AG04450 (cell line): ENCODE data around the gene ANKS6. TPM values are rescaled to one million over a fixed set of nuclear protein-coding genes. Genes with fewer than 3 reads are reported as not detected.

Source experiments
- CTCF ChIA-PET: fragments of 300-600, 350-600 bp; formaldehyde crosslinking; extraction: SDS; loops from one replicate; lab custom pipeline; 2022; ENCODE audit warnings: antibody characterized with exemption, inconsistent platforms; lab: Charles Lee
- POLR2A ChIA-PET: fragments of 350-600 bp; formaldehyde crosslinking; extraction: SDS; loops from one replicate; lab custom pipeline; 2021; ENCODE audit warnings: antibody characterized with exemption, inconsistent platforms; lab: Yijun Ruan, JAX
- DNase-seq: peaks from one replicate; pipeline ENCODE4 v3.0.0-alpha.2; 2011; ENCODE audit warnings: low read depth, low spot score
- H3K27ac ChIP-seq: one replicate; pipeline ENCODE4 v1.5.1; 2012; ENCODE audit warnings: low read depth, low read length, control low read depth
- H3K27me3 ChIP-seq: one replicate; pipeline ENCODE4 v1.6.0; 2012; ENCODE audit warnings: low read length; ENCODE audit not compliant: control insufficient read depth, insufficient read depth
- H3K4me3 ChIP-seq: 2 replicates; pipeline ENCODE4 v1.5.1; 2011; ENCODE audit warnings: mild to moderate bottlenecking, low read depth, low read length, control low read depth
- H3K9me3 ChIP-seq: 2 replicates; pipeline ENCODE4 v1.5.1; 2012; ENCODE audit warnings: low read length; ENCODE audit not compliant: control insufficient read depth, insufficient read depth
- CTCF ChIP-seq: IDR thresholded peaks from 2 replicates; pipeline ENCODE4 v1.5.1; 2011; ENCODE audit warnings: low read depth, low read length, control low read depth, inconsistent platforms
- polyA plus RNA-seq: library from polyadenylated mRNA; depleted of rRNA; stranded (reverse); fragments of >200 nt; gene quantifications from 2 replicates; pipeline ENCODE4 v1.2.3, GENCODE V29; 2011

Gene ANKS6
- polyA plus RNA-seq, 1 experiment: 10.5 TPM

- no peak overlapping the region for H3K4me3 ChIP-seq
- DNase-seq: no peak
- H3K27ac ChIP-seq: no peak overlapping the region
- peaks cover 3% of the 10 kb centered on the region; the same call in 1 of the 2 replicates for H3K9me3 ChIP-seq
- ChIA-PET CTCF (no interaction called here), POLR2A (no interaction called here)
- peaks cover 4% of the 10 kb centered on the region for H3K27me3 ChIP-seq
- TF ChIP-seq CTCF: no peak
Observed at GRCh38 chr9:98819231-98819630, 22.9 kb upstream of the ANKS6 start.

GRCh38 chr9:98818764-98819163 is 22.4 kb upstream of the ANKS6 start:
- H3K27ac ChIP-seq: no peak overlapping the region

GRCh38 chr9:98815391-98815951 is 19.1 kb upstream of the ANKS6 start:
- POLR2A ChIA-PET: no interaction called here
- CTCF ChIA-PET: no interaction called here
- Histone ChIP-seq H3K4me3 (no peak overlapping the region), H3K9me3 (peaks cover 3% of the 10 kb centered on the region; the same call in 1 of the 2 replicates), H3K27me3 (peaks cover 4% of the 10 kb centered on the region), H3K27ac (no peak overlapping the region)
- no peak for DNase-seq
- TF ChIP-seq CTCF: no peak

More at GRCh38 chr9:98818764-98819163, 22.4 kb upstream of the ANKS6 start:
- TF ChIP-seq CTCF: no peak
- ChIA-PET POLR2A (no interaction called here), CTCF (no interaction called here)
- no peak for DNase-seq
- H3K27me3 ChIP-seq: peaks cover 4% of the 10 kb centered on the region
- peaks cover 3% of the 10 kb centered on the region; the same call in 1 of the 2 replicates for H3K9me3 ChIP-seq
- H3K4me3 ChIP-seq: no peak overlapping the region

GRCh38 chr9:98811051-98811650 is 14.8 kb upstream of the ANKS6 start:
- H3K27me3 ChIP-seq: peaks cover 4% of the 10 kb centered on the region
- ChIA-PET CTCF (no interaction called here), POLR2A (no interaction called here)
- peak; percentile 46 for DNase-seq
- no peak for TF ChIP-seq CTCF
- no peaks in the 10 kb centered on the region; the same call in 1 of the 2 replicates for H3K9me3 ChIP-seq
- no peak overlapping the region for H3K27ac ChIP-seq
- no peak overlapping the region for H3K4me3 ChIP-seq

- peaks cover 7% of the 10 kb centered on the region for H3K27me3 ChIP-seq
- H3K4me3 ChIP-seq: no peak overlapping the region
- POLR2A ChIA-PET: no interaction called here
- CTCF ChIA-PET: no interaction called here
- H3K27ac ChIP-seq: no peak overlapping the region
- DNase-seq: no peak
- H3K9me3 ChIP-seq: no peaks in the 10 kb centered on the region; the same call in 1 of the 2 replicates
- TF ChIP-seq CTCF: no peak
Observed at GRCh38 chr9:98810102-98810842, 13.9 kb upstream of the ANKS6 start.
